Activated CD4-positive, alpha-beta memory T cell treated with anti-CD3 and anti-CD28 coated beads, Interleukin-2, amount 10 ng/mL, durations not matched to agents 7 days and 5 days (primary cell): ENCODE measurements around the gene GALNT2. TPM values are rescaled to one million over a fixed set of nuclear protein-coding genes. Genes with fewer than 3 reads are reported as not detected.
A peak's percentile ranks its signal among the peaks of the same experiment; 100 is the strongest.

Experiments used
- CTCF ChIA-PET: fragments of 350-600 bp; sonication (Branson Sonifier 250); formaldehyde crosslinking; loops from one replicate; lab custom pipeline; 2021; ENCODE audit warnings: antibody characterized with exemption, inconsistent platforms; lab: Charles Lee
- POLR2A ChIA-PET: fragments of 350-600 bp; sonication (Branson Sonifier 250); formaldehyde crosslinking; loops from one replicate; lab custom pipeline; 2021; ENCODE audit warnings: antibody characterized with exemption; lab: Charles Lee
- DNase-seq: peaks from one replicate; pipeline ENCODE4 v3.0.0-alpha.2; 2020
- H3K27ac Mint-ChIP-seq: one replicate; pipeline ENCODE4 v1.8.0; 2021; ENCODE audit warnings: mild to moderate bottlenecking, mixed read lengths
- H3K27me3 Mint-ChIP-seq: one replicate; pipeline ENCODE4 v1.8.0; 2021; ENCODE audit warnings: mixed read lengths
- H3K36me3 Mint-ChIP-seq: one replicate; pipeline ENCODE4 v1.8.0; 2021; ENCODE audit warnings: low read depth, mixed read lengths
- H3K4me1 Mint-ChIP-seq: one replicate; pipeline ENCODE4 v1.8.0; 2021; ENCODE audit warnings: mixed read lengths
- H3K4me3 Mint-ChIP-seq: one replicate; pipeline ENCODE4 v1.8.0; 2021; ENCODE audit warnings: mild to moderate bottlenecking, mixed read lengths
- H3K9me3 Mint-ChIP-seq: one replicate; pipeline ENCODE4 v1.8.0; 2021; ENCODE audit warnings: mixed read lengths
- total RNA-seq, 2 experiments: library from RNA; stranded (reverse); gene quantifications; one replicate each; pipeline ENCODE4 v1.2.3, GENCODE V29; 2021

Gene GALNT2
- total RNA-seq, 2 experiments from 2014 or later, result 18.7 to 19.1 TPM

DNA sequence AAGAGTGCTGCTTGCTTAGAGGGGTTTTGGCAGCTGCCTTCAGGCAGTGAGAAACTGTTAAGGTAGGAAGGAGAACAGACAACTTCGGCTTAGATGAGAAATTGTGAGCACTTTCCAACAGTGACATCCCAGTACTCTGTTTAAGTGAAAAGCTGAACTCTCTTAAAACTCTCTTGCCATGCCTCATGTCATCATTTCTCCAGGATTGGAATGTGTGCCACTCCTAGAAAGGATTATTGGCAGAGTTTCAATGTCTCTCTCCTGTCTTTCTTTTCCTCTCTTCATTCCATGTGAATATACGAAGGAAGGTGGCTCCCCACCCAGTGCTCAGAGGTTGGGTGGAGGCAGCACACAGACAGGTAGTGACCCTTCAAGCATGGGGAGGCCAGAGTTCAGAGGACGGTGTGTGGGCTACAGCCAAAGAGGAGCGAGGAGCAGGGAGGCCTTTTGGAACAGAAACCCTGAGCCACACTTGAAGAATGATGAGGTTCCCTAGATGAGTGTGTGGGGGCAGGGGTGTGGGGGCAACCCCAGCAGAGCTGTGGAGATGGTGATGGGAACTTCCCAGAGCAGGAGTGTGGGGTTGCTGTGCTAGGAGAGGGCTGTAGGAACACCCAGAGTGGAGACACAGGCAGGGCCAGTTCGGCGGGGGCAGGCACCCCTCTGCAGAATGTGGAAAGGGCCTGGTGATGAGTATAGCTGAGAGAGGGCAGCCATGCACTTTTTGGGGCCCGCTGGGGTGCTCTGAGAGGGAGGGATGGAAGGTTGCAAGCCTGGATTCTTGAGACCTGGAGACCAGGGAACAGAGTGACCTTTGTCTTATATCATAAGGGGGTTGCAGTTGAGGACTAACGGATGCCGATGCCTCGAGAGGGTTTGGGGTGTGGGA, 58.8 kb downstream of the GALNT2 start:
- Mint-ChIP-seq H3K36me3 (no peaks in the 10 kb centered on the region), H3K4me3 (no peak overlapping the region), H3K27me3 (no peaks in the 10 kb centered on the region), H3K9me3 (no peaks in the 10 kb centered on the region), H3K27ac (peak overlapping the region; percentile 16), H3K4me1 (peaks cover 62% of the 10 kb centered on the region)
- ChIA-PET CTCF (no interaction called here), POLR2A (interaction anchor here (0.9 kb wide), 1 partner anchor 16 kb away, joined by 4 read pairs; no protein-coding TSS in a partner anchor)
- no peak for DNase-seq

GRCh38 chr1:230126529-230127104, 59.6 kb downstream of the GALNT2 start:
- POLR2A ChIA-PET, result no interaction called here

GRCh38 chr1:230127105-230128054, 60.3 kb downstream of the GALNT2 start:
- DNase-seq, result peak; percentile 55
- POLR2A ChIA-PET, result no interaction called here
- H3K27ac Mint-ChIP-seq, result peak overlapping the region; percentile 33
- H3K27me3 Mint-ChIP-seq, result no peaks in the 10 kb centered on the region
- H3K4me1 Mint-ChIP-seq, result peaks cover 59% of the 10 kb centered on the region
- H3K36me3 Mint-ChIP-seq, result no peaks in the 10 kb centered on the region
- no peaks in the 10 kb centered on the region for H3K9me3 Mint-ChIP-seq
- CTCF ChIA-PET, result no interaction called here
- H3K4me3 Mint-ChIP-seq, result peak overlapping the region; percentile 35

More at GRCh38 chr1:230126529-230127104, 59.6 kb downstream of the GALNT2 start:
- no peak for DNase-seq
- peaks cover 60% of the 10 kb centered on the region for H3K4me1 Mint-ChIP-seq
- H3K9me3 Mint-ChIP-seq, result no peaks in the 10 kb centered on the region
- H3K36me3 Mint-ChIP-seq, result no peaks in the 10 kb centered on the region
- CTCF ChIA-PET, result no interaction called here
- peak overlapping the region; percentile 33 for H3K27ac Mint-ChIP-seq
- peak overlapping the region; percentile 35 for H3K4me3 Mint-ChIP-seq
- H3K27me3 Mint-ChIP-seq, result no peaks in the 10 kb centered on the region

DNA sequence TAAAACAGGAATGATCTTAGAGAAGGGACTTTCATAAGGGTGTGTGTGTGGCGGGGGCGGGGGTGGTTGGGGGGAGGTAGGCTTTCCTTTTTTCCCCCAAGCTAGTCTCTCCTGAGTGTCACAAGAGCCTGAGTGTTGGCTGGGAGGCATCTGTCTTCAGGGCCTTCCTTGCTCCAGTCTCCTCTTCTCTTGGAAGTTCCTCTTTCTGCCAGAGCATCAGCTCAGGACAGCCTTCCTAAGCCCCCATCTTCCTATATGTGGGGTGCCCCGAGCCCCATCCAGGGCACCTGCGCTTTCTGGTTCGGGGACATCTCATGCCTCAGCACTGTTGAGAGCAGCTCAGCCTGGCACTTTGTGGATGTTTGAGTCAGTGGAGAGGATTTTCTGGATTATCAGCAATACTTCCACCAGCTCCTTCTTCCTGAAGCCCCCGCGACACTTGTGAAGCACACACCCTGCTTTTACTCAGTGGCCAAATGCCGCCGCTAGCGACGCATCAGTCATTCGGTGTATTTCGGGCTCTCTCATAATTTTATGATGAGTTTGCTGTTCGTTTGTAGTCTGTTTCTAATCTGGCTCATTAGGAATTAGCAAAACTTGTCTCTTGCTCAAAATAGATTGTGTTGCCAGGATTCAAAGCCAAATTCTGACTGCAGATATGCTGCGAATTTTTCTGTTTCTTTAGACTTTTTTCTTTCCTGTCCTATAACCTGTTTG, 61.7 kb downstream of the GALNT2 start:
- no peak overlapping the region for H3K4me3 Mint-ChIP-seq
- H3K36me3 Mint-ChIP-seq, result no peaks in the 10 kb centered on the region
- H3K27me3 Mint-ChIP-seq, result no peaks in the 10 kb centered on the region
- H3K27ac Mint-ChIP-seq, result no peak overlapping the region
- peaks cover 53% of the 10 kb centered on the region for H3K4me1 Mint-ChIP-seq
- ChIA-PET CTCF (interaction anchor here (1.1 kb wide), 1 partner anchor 39 kb away, joined by 3 read pairs; no protein-coding TSS in a partner anchor), POLR2A (no interaction called here)
- H3K9me3 Mint-ChIP-seq, result no peaks in the 10 kb centered on the region
- no peak for DNase-seq

GRCh38 chr1:230129341-230129740, 62.3 kb downstream of the GALNT2 start:
- CTCF ChIA-PET, result interaction anchor here (1.1 kb wide), 1 partner anchor 39 kb away, joined by 3 read pairs; no protein-coding TSS in a partner anchor

GRCh38 chr1:230130172-230130944, 63.3 kb downstream of the GALNT2 start:
- H3K4me1 Mint-ChIP-seq, result peaks cover 36% of the 10 kb centered on the region
- H3K9me3 Mint-ChIP-seq, result no peaks in the 10 kb centered on the region
- no peak for DNase-seq
- H3K4me3 Mint-ChIP-seq, result no peak overlapping the region
- H3K27me3 Mint-ChIP-seq, result no peaks in the 10 kb centered on the region
- CTCF ChIA-PET, result interaction anchor here (0.6 to 1.7 kb wide), 2 partner anchors 9 to 10 kb away, joined by 3 to 5 read pairs; no protein-coding TSS in a partner anchor
- POLR2A ChIA-PET, result no interaction called here
- no peak overlapping the region for H3K27ac Mint-ChIP-seq
- no peaks in the 10 kb centered on the region for H3K36me3 Mint-ChIP-seq

More at GRCh38 chr1:230129341-230129740, 62.3 kb downstream of the GALNT2 start:
- no peak overlapping the region for H3K27ac Mint-ChIP-seq
- POLR2A ChIA-PET, result no interaction called here
- no peak for DNase-seq
- H3K9me3 Mint-ChIP-seq, result no peaks in the 10 kb centered on the region
- H3K4me1 Mint-ChIP-seq, result peaks cover 46% of the 10 kb centered on the region
- H3K36me3 Mint-ChIP-seq, result no peaks in the 10 kb centered on the region
- no peaks in the 10 kb centered on the region for H3K27me3 Mint-ChIP-seq
- H3K4me3 Mint-ChIP-seq, result no peak overlapping the region

DNA sequence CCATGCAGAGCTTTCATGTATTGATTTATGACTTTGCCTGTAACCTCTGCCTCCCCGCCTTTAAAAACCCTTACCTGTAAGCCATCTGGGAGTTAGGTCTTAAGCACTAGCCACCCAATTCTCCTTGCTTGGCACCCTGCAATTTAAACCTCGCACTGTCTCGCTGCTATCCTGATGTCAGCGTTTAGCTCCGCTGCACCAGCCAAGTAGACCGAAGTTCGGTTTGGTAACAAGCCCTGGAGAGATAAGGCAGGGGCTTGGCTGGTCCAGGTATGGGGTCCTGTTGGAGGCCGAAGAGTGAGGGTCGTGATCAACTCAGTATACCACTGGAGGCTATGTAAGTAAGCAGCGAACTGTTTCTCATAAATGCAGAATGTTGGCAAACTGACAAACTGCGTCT, 64.4 kb downstream of the GALNT2 start:
- no peaks in the 10 kb centered on the region for H3K9me3 Mint-ChIP-seq
- ChIA-PET CTCF (interaction anchor here (1.7 kb wide), 1 partner anchor 11 kb away, joined by 5 read pairs; no protein-coding TSS in a partner anchor), POLR2A (interaction anchor here (0.6 kb wide), 2 partner anchors 9 to 27 kb away, joined by 3 read pairs; no protein-coding TSS in a partner anchor)
- H3K27me3 Mint-ChIP-seq, result no peaks in the 10 kb centered on the region
- no peak overlapping the region for H3K27ac Mint-ChIP-seq
- peaks cover 25% of the 10 kb centered on the region for H3K4me1 Mint-ChIP-seq
- DNase-seq, result no peak
- no peaks in the 10 kb centered on the region for H3K36me3 Mint-ChIP-seq
- H3K4me3 Mint-ChIP-seq, result no peak overlapping the region

GRCh38 chr1:230132758-230133157, 65.7 kb downstream of the GALNT2 start:
- CTCF ChIA-PET, result no interaction called here
- H3K4me3 Mint-ChIP-seq, result no peak overlapping the region

GRCh38 chr1:230135726-230136125, 68.7 kb downstream of the GALNT2 start:
- Mint-ChIP-seq H3K36me3 (no peaks in the 10 kb centered on the region), H3K27me3 (no peaks in the 10 kb centered on the region), H3K4me1 (peaks cover 10% of the 10 kb centered on the region), H3K27ac (no peak overlapping the region), H3K4me3 (no peak overlapping the region), H3K9me3 (no peaks in the 10 kb centered on the region)
- DNase-seq, result no peak
- ChIA-PET POLR2A (no interaction called here), CTCF (no interaction called here)

More at GRCh38 chr1:230132758-230133157, 65.7 kb downstream of the GALNT2 start:
- DNase-seq, result no peak
- POLR2A ChIA-PET, result no interaction called here
- no peaks in the 10 kb centered on the region for H3K27me3 Mint-ChIP-seq
- H3K27ac Mint-ChIP-seq, result no peak overlapping the region
- H3K4me1 Mint-ChIP-seq, result peaks cover 13% of the 10 kb centered on the region
- H3K36me3 Mint-ChIP-seq, result no peaks in the 10 kb centered on the region
- H3K9me3 Mint-ChIP-seq, result no peaks in the 10 kb centered on the region

- H3K27me3 Mint-ChIP-seq, result no peaks in the 10 kb centered on the region
- no peak overlapping the region for H3K27ac Mint-ChIP-seq
- peaks cover 16% of the 10 kb centered on the region for H3K4me1 Mint-ChIP-seq
- ChIA-PET CTCF (no interaction called here), POLR2A (no interaction called here)
- no peaks in the 10 kb centered on the region for H3K36me3 Mint-ChIP-seq
- no peaks in the 10 kb centered on the region for H3K9me3 Mint-ChIP-seq
- DNase-seq, result no peak
- no peak overlapping the region for H3K4me3 Mint-ChIP-seq
Measured at GRCh38 chr1:230136453-230137336, 69.7 kb downstream of the GALNT2 start.

DNA sequence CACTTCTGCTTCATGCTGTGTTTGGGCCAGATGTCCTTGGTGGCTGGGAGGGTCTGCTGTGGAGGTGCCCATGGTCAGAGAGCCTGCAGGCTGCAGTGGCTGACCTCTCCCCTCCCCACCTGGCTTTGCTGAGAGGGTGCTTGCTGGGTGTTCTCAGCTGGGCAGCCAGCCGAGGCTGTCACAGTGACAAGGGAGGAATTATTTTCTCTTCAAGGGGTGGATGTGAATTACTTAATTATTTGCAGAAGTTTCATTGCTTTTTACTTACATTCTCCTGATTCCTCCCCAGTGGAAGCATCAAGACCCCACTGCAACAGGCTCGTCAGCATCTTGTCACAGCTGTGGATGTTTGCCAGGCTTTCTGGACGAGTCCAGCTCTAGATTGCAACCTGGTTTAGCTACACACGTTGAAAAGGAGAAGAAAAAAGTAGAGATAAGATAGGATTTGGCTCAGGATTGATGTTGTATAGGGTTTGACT, 70.3 kb downstream of the GALNT2 start:
- no peak for DNase-seq
- H3K27ac Mint-ChIP-seq, result no peak overlapping the region
- no peaks in the 10 kb centered on the region for H3K27me3 Mint-ChIP-seq
- H3K9me3 Mint-ChIP-seq, result no peaks in the 10 kb centered on the region
- POLR2A ChIA-PET, result no interaction called here
- H3K36me3 Mint-ChIP-seq, result no peaks in the 10 kb centered on the region
- H3K4me1 Mint-ChIP-seq, result peaks cover 16% of the 10 kb centered on the region
- H3K4me3 Mint-ChIP-seq, result no peak overlapping the region
- CTCF ChIA-PET, result no interaction called here
